NCI-H1417 (cell line): ENCODE data around the gene RARRES2.

ENCODE experiments used
- DNase-seq, 3 experiments: peaks; one replicate each; lab custom pipeline; 2025; lab: John Stamatoyannopoulos, UW

RARRES2 gene

GRCh38 chr7:150337659-150338081 is 3.8 kb downstream of the RARRES2 start:
- peak in 1 of 3 experiments; percentile 68 for DNase-seq

- DNase-seq: no peak
These were observed 4.2 kb downstream of the RARRES2 start for GRCh38 chr7:150337179-150337578.

- no peak for DNase-seq
These were observed 4.7 kb downstream of the RARRES2 start for GRCh38 chr7:150336746-150337145.

- DNase-seq: no peak
These were observed 5.7 kb downstream of the RARRES2 start for GRCh38 chr7:150335774-150336112.

GRCh38 chr7:150335108-150335773 is 6.2 kb downstream of the RARRES2 start:
- DNase-seq: peak in 1 of 3 experiments; percentile 21

GRCh38 chr7:150334108-150334507 is 7.3 kb downstream of the RARRES2 start:
- DNase-seq: no peak

GRCh38 chr7:150333659-150334058 is 7.8 kb downstream of the RARRES2 start:
- no peak for DNase-seq

- DNase-seq: no peak
These were observed 8.4 kb downstream of the RARRES2 start for GRCh38 chr7:150332852-150333635.

GRCh38 chr7:150330211-150330885 is 11.1 kb downstream of the RARRES2 start:
- no peak for DNase-seq

GRCh38 chr7:150329331-150330120 is 11.9 kb downstream of the RARRES2 start:
- no peak for DNase-seq

GRCh38 chr7:150327308-150327707 is 14.1 kb downstream of the RARRES2 start:
- no peak for DNase-seq

- no peak for DNase-seq
These were observed 14.7 kb downstream of the RARRES2 start for GRCh38 chr7:150326657-150327268.

GRCh38 chr7:150325901-150326300 is 15.5 kb downstream of the RARRES2 start:
- no peak for DNase-seq

GRCh38 chr7:150325110-150325611 is 16.3 kb downstream of the RARRES2 start:
- no peak for DNase-seq

- DNase-seq: peak in 2 of 3 experiments; percentile 44 to 69
These were observed 17.0 kb downstream of the RARRES2 start for GRCh38 chr7:150324373-150324961.

GRCh38 chr7:150323682-150324372 is 17.6 kb downstream of the RARRES2 start:
- DNase-seq: peak in 2 of 3 experiments; percentile 78 to 86

- DNase-seq: peak; percentile 67 to 95 (median 94)
These were observed 18.4 kb downstream of the RARRES2 start, which contains the start of the genes ACTR3C and LRRC61 for GRCh38 chr7:150322833-150323681. Gene ACTR3C (minus strand): TSS chr7:150323545. CDS start chr7:150295296, 28,249 bp downstream. Gene LRRC61 (plus strand): TSS chr7:150323355. CDS start chr7:150336862, 13,507 bp downstream.

GRCh38 chr7:150322114-150322832 is 19.2 kb downstream of the RARRES2 start:
- peak in 1 of 3 experiments; percentile 73 for DNase-seq

GRCh38 chr7:150321788-150322113 is 19.7 kb downstream of the RARRES2 start:
- DNase-seq: no peak
